Keratinocyte (primary cell): ENCODE measurements around the gene KLHL22.

Source experiments
- EZH2 ChIP-seq: IDR thresholded peaks from one replicate; pipeline ENCODE4 v1.6.1; 2012; ENCODE audit warnings: inconsistent platforms, mild to moderate bottlenecking, low read length, moderate library complexity
- TF ChIP-seq, protein P1 (sequence below), 3 experiments: IDR thresholded peaks in 1 of 3; conservative IDR thresholded peaks in 1 of 3; optimal IDR thresholded peaks in 1 of 3; 2 replicates in 2 of 3; 3 replicates in 1 of 3; pipeline versions ENCODE3 to v1.5.1; 2011; ENCODE audit warnings: low read length in 3 of 3, mild to moderate bottlenecking in 3 of 3, moderate library complexity in 2 of 3, control low read depth in 1 of 3, inconsistent platforms in 1 of 3; ENCODE audit not compliant: insufficient read depth in 2 of 3; ENCODE audit errors: extremely low read depth in 1 of 3

DNA sequence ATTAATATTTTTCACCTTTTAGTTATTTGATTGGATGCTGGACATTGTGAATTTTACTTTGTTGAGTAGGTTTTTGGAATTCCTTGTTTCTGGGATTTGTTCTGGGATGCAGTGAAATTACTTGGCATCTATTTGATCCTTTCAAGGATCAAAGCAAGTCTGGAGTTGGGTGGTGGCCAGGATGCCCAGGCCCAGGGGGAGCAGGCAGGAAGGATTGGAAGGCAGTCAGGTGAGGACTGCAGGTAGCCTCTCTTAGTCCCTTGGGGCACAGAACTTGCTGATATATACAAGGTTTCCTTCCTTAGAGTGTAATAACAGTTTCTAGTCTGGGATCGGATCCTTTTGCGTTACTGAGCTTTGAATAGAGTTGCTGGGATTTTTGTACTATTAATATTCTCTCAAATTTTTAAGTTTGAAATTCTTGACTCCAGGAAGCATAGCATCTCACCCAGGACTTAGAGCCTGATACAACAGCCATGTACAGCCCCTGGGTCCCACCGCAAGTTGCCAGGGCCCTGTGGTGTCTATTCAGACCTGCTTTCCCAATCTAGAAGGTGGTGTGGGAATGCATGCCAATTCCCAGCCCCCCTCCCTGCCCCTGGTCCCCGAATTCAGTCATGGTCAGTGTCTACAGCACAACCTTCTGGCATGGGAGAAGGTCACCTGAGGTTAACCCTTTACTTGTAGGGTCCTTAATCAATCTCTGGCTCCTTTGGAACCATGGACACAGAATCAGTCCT, 95.6 kb downstream of the KLHL22 start:
- TF ChIP-seq, protein P1, sequence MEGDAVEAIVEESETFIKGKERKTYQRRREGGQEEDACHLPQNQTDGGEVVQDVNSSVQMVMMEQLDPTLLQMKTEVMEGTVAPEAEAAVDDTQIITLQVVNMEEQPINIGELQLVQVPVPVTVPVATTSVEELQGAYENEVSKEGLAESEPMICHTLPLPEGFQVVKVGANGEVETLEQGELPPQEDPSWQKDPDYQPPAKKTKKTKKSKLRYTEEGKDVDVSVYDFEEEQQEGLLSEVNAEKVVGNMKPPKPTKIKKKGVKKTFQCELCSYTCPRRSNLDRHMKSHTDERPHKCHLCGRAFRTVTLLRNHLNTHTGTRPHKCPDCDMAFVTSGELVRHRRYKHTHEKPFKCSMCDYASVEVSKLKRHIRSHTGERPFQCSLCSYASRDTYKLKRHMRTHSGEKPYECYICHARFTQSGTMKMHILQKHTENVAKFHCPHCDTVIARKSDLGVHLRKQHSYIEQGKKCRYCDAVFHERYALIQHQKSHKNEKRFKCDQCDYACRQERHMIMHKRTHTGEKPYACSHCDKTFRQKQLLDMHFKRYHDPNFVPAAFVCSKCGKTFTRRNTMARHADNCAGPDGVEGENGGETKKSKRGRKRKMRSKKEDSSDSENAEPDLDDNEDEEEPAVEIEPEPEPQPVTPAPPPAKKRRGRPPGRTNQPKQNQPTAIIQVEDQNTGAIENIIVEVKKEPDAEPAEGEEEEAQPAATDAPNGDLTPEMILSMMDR (optimal IDR thresholded peaks at IDR 0.05 in 1 of 3, IDR thresholded peaks at IDR 0.05 in 1 of 3, conservative IDR thresholded peaks at IDR 0.05 in 1 of 3; ENCODE audit: extremely low read depth in 1 of 3, insufficient read depth in 2 of 3, low read length in 3 of 3), result no peak
- TF ChIP-seq EZH2, result no peak
